Measurements from ENCODE around the gene MBD5.

- TF ChIP-seq REST (IDR thresholded peaks at IDR 0.05; ENCODE audit: low read depth) = no peak
- TF ChIP-seq MAX (IDR thresholded peaks at IDR 0.05) = no peak
- TF ChIP-seq NFIC (IDR thresholded peaks at IDR 0.05) = no peak
- TF ChIP-seq CREB1 (IDR thresholded peaks at IDR 0.05; ENCODE audit: low read depth) = no peak
- TF ChIP-seq CEBPB (IDR thresholded peaks at IDR 0.05) = no peak
- TF ChIP-seq TEAD4 (IDR thresholded peaks at IDR 0.05) = no peak
- no peak for TF ChIP-seq ZBTB7A (IDR thresholded peaks at IDR 0.05; ENCODE audit: low read depth)
Measured at GRCh38 chr2:148553332-148553887, 532.5 kb downstream of the MBD5 start.
